NCI-H524 treated with DMSO at 0.1 percent for 48 hours (cell line): ENCODE data around the gene SLC7A11.
A peak's percentile ranks its signal among the peaks of the same experiment; 100 is the strongest.
"Not testable (repeated sequence)": the region's sequence is repeated elsewhere in the genome, so short reads cannot be mapped to it uniquely, and the experiment has no call there.

Source experiments
- DNase-seq: peaks from one replicate; lab custom pipeline; 2025; lab: John Stamatoyannopoulos, UW

SLC7A11 gene

GRCh38 chr4:138242834-138243156 is 646 bp upstream of the SLC7A11 start:
- DNase-seq, result no peak

GRCh38 chr4:138241281-138242075 is 671 bp downstream of the SLC7A11 start:
- no peak for DNase-seq

- no peak for DNase-seq
Measured at GRCh38 chr4:138239491-138239890, 2.7 kb downstream of the SLC7A11 start.

GRCh38 chr4:138238521-138239292 is 3.4 kb downstream of the SLC7A11 start:
- no peak for DNase-seq

- DNase-seq, result not testable (repeated sequence)
Measured at GRCh38 chr4:138237132-138237531, 5.0 kb downstream of the SLC7A11 start.

- no peak for DNase-seq
Measured at GRCh38 chr4:138236037-138236436, 6.1 kb downstream of the SLC7A11 start.

GRCh38 chr4:138235419-138235952 is 6.7 kb downstream of the SLC7A11 start:
- no peak for DNase-seq

- DNase-seq, result no peak
Measured at GRCh38 chr4:138234248-138234647, 7.9 kb downstream of the SLC7A11 start.

- no peak for DNase-seq
Measured at GRCh38 chr4:138233313-138234034, 8.7 kb downstream of the SLC7A11 start.

- no peak for DNase-seq
Measured at GRCh38 chr4:138232364-138232763, 9.8 kb downstream of the SLC7A11 start.

- DNase-seq, result no peak
Measured at GRCh38 chr4:138230048-138230447, 12.1 kb downstream of the SLC7A11 start.

- DNase-seq, result no peak
Measured at GRCh38 chr4:138229160-138229559, 13.0 kb downstream of the SLC7A11 start.

- no peak for DNase-seq
Measured at GRCh38 chr4:138226351-138226750, 15.8 kb downstream of the SLC7A11 start.

- no peak for DNase-seq
Measured at GRCh38 chr4:138225477-138225876, 16.7 kb downstream of the SLC7A11 start.

GRCh38 chr4:138224614-138225013 is 17.5 kb downstream of the SLC7A11 start:
- DNase-seq, result no peak

- no peak for DNase-seq
Measured at GRCh38 chr4:138223231-138223910, 18.8 kb downstream of the SLC7A11 start.

- no peak for DNase-seq
Measured at GRCh38 chr4:138222046-138222445, 20.1 kb downstream of the SLC7A11 start.

- peak; percentile 36 for DNase-seq
Measured at GRCh38 chr4:138218976-138219375, 23.2 kb downstream of the SLC7A11 start.

GRCh38 chr4:138217567-138217966 is 24.6 kb downstream of the SLC7A11 start:
- no peak for DNase-seq

GRCh38 chr4:138216272-138216867 is 25.8 kb downstream of the SLC7A11 start:
- DNase-seq, result no peak

- not testable (repeated sequence) for DNase-seq
Measured at GRCh38 chr4:138210576-138210975, 31.6 kb downstream of the SLC7A11 start.
